Myocyte (in vitro differentiated cells): ENCODE data around the gene ZRANB3. TPM values are rescaled to one million over a fixed set of nuclear protein-coding genes. Genes with fewer than 3 reads are reported as not detected.
"Not testable (repeated sequence)": the region's sequence is repeated elsewhere in the genome, so short reads cannot be mapped to it uniquely, and the experiment has no call there.

ENCODE experiments used
- DNase-seq: peaks from one replicate; pipeline ENCODE4 v3.0.0-alpha.2; 2012; ENCODE audit warnings: low read depth
- total RNA-seq: library from RNA; depleted of rRNA; stranded (reverse); fragments of >200 nt; gene quantifications from 2 replicates; pipeline ENCODE4 v1.2.3, GENCODE V29; 2014

Gene ZRANB3
- total RNA-seq, 1 donor from 2014 or later, result 7.9 TPM

DNA sequence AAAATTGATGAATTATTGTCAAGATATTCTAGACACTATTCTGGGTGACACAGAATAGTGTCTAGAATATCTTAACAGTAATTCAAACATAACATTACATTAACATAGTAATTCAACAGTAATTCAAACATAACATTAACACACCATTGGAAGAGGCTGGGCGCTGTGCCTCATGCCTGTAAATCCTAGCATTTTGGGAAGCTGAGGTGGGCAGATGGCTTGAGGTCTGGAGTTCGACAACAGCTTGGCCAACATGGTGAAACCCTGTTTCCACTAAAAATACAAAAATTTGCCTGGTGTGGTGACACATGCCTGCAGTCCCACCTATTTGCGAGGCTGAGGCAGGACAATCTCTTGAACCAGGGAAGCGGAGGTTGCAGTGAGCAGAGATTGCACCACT is 195.8 kb downstream of the ZRANB3 start:
- DNase-seq, result no peak

DNA sequence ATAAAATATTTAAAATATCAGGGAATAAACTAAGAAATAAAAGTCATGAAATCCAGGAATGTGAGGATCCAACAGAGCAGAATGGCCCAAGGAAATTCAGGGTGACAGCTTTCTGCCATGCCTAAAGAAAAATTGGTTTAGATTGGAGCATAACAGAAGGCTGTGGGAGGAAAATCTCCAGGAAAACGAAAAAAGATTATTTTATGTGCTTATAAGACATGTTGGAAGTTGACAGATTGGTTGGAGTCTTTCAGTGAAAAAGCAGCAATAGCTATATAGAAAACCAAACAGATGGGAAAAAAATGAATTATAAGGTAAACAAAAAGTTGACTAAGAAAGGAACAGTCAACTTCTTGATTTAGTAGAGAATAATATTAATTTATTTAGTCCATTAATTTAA is 203.9 kb downstream of the ZRANB3 start:
- DNase-seq, result no peak

DNA sequence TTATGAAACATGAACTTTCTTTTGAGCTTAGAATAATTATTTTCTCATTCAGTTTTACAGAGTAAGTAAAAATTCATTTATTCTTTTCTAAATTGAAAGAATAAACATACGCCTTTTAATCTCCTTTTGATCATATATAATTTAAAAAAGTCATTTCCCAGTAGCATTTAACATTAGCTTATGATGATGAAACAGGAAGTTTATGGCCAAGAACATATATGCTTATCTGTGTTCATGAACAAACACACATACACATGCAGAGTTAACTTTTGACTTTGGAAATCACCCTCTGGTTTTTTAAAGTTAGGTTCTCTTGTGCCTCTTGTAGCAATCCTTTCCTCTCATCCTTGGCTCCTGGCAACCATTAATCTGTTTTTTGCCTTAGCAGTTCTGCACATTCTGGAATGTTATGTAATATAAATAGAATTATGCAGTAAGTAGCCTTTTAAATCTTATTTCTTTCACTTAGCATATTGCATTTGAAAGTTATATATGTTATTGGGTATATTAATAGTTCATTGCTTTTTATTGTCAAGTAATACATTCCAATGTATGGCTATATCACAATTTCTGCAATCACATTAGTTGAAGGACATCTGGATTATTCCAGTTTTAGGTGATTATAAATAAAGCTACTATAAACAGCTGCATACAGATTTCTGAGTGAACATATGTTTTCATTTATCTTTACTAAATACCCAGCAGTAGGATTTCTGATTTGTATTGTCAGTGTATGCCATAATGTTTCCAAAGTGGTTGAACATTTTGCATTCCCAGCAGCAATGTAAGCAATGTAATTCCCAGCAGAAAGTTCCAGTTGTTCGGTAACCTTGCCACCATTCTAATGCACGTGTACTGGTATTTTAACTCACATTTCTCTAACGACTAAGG is 210.3 kb downstream of the ZRANB3 start:
- no peak for DNase-seq

DNA sequence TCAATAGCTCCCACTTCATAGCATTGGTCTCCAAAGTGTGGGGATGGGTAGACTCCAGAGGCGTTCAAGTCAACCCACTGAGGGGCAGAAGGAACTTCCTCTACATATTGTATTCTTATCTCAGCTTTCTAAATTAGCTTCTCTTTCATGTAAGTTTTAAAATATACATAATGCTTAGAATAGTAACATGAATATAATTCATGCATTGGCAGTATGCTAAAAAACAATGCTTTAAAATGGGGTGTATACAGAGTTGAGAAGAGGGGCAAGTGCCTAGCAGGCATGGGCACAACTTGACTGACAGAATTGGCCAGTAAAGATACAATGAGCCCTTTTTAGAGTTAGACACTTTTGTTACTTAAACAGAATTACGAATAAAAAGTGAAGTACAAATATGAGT is 212.2 kb downstream of the ZRANB3 start:
- no peak for DNase-seq

DNA sequence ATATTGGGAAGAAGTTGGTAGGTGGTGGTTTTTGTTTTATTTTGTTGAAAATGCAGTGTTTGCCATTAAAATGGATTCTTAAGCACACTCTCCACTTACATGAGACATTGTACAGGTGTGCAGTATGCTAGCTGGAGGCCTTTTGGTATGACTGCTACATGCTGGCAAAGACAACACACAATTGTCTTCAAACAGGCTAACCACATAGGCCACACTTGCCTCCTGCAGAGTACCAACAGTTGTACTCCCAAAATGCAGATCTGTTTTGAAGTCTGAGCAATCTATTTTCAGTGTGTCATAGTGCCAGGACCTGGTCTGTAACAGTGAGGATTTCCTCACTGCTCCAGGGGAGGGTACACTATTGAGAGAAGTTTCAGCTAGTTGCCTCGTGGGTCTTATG is 213.6 kb downstream of the ZRANB3 start:
- peak; percentile 50 for DNase-seq

DNA sequence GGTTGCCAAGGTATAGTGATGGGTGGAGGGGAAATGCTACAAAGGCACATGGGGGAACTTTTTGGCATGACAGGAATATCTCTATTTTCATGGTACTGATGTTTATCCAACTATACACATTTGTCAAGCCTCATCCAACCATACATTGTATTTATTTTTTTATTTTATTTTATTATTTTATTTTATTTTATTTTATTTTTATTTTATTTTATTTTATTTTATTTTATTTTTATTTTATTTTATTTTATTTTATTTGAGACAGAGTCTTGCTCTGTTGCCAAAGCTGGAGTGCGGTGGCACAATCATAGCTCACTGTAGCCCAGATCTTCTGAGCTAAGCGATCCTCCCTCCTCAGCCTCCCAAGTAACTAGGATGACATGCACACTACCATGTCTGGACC is 219.1 kb downstream of the ZRANB3 start:
- no peak for DNase-seq

DNA sequence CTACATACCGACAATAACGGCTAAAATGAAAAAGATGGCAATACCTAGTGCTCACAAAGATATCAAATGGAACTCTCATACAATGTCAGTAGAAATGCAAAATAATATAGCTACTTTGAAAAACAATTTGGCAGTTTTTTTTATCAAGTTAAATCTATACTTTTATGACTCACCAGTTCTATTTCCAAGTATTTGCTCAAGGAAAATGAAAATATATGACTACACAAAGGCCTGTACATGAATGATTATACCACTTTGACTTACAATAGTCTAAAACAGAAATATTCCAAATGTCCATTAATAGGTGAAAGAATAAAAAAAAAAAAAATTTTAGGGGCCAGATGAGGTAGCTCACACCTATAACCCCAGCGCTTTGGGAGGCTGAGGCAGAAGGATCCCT is 219.8 kb downstream of the ZRANB3 start:
- DNase-seq, result no peak

DNA sequence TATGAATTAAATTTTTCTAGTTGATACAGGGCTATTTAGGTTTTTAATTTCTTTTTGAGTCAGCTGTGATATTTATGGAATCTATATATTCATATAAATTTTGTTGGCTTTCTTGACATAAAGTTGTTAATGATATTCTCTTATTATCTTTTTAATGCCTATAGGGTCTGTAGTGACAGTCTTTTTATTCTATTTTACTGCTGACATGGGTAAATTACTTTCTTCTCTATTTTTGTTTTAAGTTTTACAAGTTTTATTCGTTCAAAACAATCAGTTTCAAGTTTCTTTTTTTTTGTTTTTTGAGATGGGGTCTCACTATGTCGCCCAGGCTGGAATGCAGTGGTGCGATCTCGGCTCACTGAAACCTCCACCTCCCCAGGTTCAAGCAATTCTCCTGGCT is 226.3 kb downstream of the ZRANB3 start:
- no peak for DNase-seq

DNA sequence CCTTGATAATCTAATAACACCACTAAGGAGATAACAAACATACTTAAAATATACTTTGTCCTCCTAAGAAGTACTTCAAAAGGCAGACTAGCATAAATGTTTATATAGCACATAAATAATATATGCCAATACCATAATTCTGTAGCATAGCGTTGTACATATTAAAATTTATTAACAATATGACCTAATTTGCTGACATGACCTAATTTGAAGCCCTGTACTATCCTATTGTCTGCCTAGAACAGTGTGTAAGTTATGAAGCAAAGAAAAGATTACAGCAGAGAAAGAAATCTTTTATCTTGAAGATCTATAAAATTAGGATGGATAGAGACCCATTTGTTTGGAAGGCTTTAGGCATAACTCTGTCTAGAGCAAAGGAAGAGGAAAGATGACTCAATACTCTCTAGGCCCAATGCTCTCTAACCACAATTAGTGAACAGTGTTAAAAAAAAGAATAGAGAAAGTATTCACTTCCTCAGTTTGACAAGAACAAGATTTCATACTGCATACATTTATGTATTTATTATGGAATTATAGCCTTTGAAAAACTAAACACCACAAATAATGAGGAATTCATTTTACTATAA is 231.3 kb downstream of the ZRANB3 start:
- DNase-seq, result no peak

DNA sequence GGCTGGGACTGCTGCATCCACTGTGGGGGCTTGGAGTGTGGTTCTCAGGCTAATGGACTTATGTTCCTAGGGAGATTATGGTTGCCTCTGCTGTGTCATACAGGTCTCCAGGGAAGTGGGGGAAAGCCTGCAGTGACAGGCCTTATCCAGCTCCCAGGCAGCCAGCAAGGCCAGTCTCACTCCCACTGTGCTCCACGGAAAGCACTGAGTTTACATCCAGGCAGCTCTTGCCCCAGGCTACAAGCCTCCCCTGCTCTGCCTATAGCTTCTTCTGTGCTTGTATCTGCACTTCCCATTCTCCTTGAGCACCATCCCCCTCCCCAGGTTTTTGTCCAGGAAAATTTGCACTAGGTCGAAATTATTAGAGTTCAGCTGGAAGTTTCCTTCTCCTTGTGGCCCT is 231.9 kb downstream of the ZRANB3 start:
- no peak for DNase-seq

DNA sequence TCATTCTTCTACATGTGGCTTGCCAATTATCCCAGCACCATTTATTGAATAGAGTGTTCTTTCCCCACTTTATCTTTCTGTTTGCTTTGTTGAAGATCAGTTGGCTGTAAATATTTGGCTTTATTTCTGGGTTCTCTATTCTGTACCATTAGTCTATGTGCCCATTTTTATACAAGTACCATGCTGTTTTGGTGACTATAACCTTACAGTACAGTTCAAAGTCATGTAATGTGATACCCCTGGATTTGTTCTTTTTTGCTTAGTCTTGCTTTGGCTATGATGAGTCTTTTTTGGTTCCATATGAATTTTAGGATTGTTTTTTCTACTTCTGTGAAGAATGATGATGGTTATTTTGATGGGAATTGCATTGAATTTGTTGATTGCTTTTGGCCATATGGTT is 243.9 kb downstream of the ZRANB3 start:
- not testable (repeated sequence) for DNase-seq

DNA sequence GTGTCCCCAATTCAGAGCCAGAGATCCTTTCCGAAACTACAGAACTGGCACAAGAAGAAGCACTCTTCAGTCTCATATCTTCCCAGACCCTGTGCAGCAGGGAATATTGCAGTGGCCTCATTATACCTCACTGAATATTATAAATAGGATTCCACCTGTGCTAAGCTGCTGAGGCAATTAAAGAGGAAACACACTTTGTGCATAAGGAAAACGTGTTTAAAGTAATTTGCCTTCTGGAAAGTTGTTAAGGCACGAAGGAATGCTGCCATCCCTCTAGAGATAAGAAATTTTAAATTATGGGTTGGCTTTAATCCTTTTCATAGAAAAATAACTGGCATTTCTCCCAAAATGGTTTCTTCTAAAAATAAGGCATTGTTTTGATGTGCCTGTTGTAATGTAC is 245.6 kb downstream of the ZRANB3 start:
- no peak for DNase-seq

DNA sequence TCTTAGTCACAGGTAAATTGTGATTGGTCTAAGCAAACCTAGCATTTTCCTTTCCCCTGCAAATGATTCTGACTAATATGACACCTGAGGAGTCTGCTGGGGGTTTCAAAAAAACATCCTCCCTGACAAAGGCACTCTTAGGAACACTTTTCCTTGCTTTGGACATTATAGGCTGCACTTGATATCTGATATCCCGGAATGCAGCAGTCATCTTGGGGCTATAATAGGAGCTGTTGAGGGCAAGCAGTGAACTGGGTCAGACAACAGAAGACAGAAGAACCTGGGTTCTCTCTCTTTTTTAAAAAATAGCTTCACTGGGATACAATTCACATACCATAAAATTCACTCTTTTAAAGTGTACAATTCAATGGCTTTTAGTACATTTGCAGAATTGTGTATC is 249.6 kb downstream of the ZRANB3 start:
- DNase-seq, result no peak

DNA sequence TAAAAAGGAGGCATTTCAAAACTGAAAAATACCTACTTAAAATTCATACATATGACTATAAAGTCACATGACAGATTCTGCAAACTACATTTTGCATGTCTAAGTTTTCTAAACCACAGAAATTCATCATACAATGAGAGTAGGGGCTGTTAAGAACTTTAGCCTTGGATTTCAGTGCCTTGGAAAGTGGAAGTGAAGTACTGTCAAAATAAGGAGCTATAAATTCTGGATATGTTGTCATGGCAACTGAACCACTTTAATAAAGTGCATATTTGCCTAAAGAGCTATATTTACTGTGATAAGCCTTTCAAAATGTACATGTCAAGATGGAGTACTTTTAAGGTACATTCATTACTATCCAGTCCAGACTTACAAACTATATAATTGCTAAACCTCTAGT is 251.8 kb downstream of the ZRANB3 start:
- peak; percentile 2 for DNase-seq

DNA sequence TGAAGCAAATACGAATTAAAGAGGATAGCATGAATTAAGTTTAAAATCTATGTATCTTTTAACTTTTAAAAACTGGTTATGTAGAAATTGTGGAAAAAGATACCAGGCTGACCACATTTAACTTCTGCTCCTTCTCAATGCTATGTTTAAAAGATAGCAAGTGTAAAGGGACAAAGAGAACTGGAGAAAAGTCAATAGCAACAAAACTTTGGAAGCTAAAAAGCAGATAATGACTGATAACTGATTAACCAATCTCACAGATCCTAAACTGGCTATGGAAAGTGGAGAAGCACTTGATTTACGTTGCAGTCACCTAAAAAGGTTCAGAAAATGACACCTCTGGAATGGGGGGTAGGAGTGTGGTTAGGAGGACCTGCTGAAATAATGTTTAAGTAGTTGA is 254.5 kb downstream of the ZRANB3 start:
- DNase-seq, result no peak

DNA sequence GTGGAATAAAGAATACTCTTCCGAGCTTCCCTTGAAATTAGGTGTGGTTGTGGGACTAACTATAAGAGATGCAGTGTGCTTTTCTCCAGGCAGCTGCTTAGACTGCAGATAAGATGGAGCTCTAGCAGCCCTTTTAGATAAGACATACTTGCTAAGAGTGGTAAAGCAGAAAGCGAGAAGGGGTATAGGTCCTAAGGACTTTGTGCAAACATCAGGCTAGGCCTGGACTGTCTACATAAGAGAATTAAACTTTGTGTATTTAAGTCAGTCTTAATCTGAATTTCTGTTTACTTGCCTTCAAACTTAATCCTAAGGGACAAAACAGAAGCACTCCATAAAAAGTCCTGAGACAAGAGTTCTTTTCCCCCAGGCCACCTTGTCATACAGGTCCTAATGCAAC is 260.0 kb downstream of the ZRANB3 start:
- DNase-seq, result no peak

DNA sequence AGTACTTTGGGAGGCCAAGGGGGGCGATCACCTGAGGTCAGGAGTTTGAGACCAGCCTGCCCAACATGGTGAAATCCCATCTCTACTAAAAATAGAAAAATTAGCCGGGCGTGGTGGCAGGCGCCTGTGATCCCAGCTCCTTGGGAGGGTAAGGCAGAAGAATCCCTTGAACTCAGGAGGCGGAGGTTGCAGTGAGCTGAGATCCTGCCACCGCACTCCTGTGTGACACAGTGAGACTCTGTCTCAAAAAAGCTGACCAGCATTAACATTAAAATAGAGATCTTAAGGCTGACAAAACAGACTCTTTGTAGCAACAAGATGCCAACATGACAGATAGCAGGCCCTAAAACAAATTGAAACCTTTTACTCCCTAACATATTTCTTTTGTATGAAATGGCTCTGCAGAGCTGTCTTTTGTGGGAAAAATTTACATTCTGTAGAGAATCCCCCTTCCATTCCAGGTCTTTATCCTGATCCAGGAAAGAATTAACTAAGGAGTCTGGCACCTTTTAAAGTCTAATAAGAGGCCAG is 265.0 kb downstream of the ZRANB3 start:
- no peak for DNase-seq

DNA sequence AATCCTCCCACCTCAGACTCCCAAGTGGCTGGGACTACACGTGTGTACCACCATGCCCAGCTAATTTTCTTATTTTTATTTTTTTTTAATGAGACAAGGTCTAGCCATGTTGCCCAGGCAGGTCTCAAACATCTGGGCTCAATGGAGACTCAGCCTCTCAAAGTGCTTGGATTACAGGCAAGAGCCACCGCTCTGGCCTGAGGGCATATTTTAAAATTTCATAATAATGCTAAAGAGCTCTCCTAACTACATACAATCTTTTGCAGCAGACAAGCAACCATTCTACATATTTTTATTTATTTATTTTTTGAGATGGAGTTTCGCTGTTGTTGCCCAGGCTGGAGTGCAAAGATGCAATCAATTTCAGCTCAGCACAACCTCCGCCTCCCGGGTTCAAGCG is 271.9 kb downstream of the ZRANB3 start:
- DNase-seq, result no peak

DNA sequence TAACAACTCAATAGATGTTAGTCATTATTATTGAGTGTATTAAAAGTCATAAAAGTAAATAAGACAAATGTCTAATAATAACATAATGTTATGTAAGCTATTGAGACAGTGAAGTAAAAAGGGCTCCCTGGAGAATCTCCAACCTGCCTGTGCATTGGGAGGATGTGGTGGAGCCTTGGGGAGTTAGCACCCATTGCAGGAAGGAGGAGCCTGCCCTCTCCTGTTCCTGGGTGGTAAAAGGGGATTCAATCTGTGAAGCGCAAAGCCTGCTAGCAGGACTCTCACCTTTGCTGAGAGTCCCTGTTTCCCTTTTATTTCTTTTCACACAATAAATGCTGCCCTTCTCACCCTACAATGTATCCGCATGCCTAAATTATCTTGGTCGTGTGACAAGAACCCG is 272.8 kb downstream of the ZRANB3 start:
- no peak for DNase-seq

DNA sequence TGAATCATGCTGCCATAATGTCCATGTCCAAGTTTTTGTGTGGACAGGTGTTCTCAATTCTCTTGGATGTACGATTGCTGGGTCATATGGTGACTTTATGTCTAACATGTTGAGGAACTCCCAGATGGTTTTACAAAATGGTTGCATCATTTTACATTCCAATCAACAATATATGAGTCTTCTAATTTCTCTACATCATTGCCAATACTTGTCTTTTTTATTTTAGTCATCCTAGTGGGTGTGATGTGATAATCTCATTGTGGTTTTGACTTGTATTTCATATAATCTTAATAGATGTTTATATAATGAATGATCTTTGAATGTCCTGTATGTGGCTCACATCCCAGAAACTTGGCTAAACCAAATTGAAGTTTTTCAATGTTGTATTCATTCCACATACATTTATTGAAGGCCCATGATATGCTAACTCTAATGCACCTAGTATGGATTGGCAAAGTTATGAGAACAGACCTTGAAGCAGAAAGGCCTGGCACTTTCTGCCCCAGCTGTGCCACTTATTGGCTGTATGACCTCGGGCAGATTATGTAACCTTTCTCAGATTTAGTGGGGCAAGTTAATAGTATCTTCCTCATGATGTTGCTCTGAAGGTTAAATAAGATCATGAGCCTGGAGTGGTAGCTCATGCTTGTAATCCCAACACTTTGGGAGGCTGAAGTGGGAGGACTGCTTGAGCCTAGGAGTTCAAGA is 273.5 kb downstream of the ZRANB3 start:
- no peak for DNase-seq

DNA sequence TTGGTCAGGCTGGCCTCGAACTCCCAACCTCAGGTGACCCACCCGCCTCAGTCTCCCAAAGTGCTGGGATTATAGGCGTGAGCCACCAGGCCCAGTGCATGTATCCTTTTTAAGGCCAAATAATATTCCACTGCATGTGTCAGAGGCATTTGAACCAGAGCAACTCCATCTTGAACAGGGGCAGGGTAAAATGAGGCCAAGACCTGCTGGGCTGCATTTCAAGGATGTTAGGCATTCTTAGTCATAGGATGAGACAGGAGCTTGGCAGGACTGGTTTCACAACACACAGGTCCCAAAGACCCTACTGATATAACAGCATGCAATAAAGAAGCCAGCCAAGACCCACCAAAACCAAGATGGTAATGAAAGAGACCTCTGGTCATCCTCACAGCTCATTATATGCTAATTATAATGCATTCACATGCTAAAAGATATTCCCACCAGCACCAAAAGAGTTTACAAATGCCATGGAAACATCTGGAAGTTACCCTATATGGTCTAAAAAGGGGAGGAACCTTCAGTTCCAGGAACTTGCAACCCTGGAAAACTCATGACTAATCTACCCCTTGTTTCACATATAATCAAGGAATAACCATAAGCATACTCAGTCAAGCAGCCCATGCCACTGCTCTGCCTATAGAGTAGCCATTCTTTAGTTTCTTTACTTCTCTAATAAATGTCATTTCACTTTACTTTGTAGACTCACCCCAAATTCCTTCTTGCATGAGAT is 274.3 kb downstream of the ZRANB3 start:
- no peak for DNase-seq
